HAP-1 (cell line): ENCODE results near the gene CERK.
A peak's percentile ranks its signal among the peaks of the same experiment; 100 is the strongest.

Source experiments
- DNase-seq, 2 experiments: peaks; one replicate each; pipeline ENCODE4 v3.0.0-alpha.2; 2016 to 2020; ENCODE audit warnings: low spot score in 2 of 2
- H3K27me3 ChIP-seq: fragments of 250-450 bp; sonication (Bioruptor Pico); 2 replicates; pipeline ENCODE4 v1.5.1; 2020; ENCODE audit warnings: low read depth, mild to moderate bottlenecking, moderate library complexity
- H3K36me3 ChIP-seq: fragments of 250-450 bp; sonication (Bioruptor Pico); replicated peaks from 2 replicates; pipeline ENCODE4 v1.5.1; 2020; ENCODE audit warnings: mild to moderate bottlenecking
- H3K4me1 ChIP-seq: fragments of 250-450 bp; sonication (Bioruptor Pico); 2 replicates; pipeline ENCODE4 v1.5.1; 2020; ENCODE audit warnings: mild to moderate bottlenecking
- H3K4me3 ChIP-seq: fragments of 250-450 bp; sonication (Bioruptor Pico); 2 replicates; pipeline ENCODE4 v1.5.1; 2020; ENCODE audit warnings: mild to moderate bottlenecking, moderate library complexity
- H3K9me3 ChIP-seq: fragments of 250-450 bp; sonication (Bioruptor Pico); 2 replicates; pipeline ENCODE4 v1.5.1; 2020; ENCODE audit warnings: mild to moderate bottlenecking, moderate library complexity
- in situ Hi-C: fragments of 300-500 bp; cut with MboI; formaldehyde crosslinking; loops from 3 replicates; pipeline ENCODE4 v1.14.3; 2020; ENCODE audit warnings: low sequenced_read_pairs, inconsistent platforms, mixed read lengths

The CERK gene

DNA sequence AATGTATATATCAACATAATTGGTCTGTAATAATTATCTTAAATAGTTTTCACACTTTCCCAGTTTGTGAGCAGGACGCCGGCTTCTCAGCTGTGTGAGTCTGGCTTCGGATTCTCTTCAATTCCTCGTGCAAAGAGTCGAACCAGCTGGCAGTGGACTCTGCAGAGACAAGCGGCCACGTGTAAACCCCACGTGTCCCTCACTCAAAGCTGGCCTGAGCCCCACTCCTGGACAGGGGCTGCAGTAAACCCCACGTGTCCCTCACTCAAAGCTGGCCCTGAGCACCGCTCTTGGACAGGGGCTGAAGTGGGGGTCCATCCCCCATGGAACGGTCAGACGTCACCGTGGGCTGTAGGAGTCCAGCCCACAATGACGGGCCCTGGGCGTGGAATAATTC, 51.0 kb downstream of the CERK start:
- H3K27me3 ChIP-seq: no peaks in the 10 kb centered on the region
- no peaks in the 10 kb centered on the region for H3K4me1 ChIP-seq
- H3K36me3 ChIP-seq: peaks cover 26% of the 10 kb centered on the region
- H3K4me3 ChIP-seq: no peak overlapping the region
- in situ Hi-C loops: no loop called here
- H3K9me3 ChIP-seq: no peaks in the 10 kb centered on the region
- no peak for DNase-seq

DNA sequence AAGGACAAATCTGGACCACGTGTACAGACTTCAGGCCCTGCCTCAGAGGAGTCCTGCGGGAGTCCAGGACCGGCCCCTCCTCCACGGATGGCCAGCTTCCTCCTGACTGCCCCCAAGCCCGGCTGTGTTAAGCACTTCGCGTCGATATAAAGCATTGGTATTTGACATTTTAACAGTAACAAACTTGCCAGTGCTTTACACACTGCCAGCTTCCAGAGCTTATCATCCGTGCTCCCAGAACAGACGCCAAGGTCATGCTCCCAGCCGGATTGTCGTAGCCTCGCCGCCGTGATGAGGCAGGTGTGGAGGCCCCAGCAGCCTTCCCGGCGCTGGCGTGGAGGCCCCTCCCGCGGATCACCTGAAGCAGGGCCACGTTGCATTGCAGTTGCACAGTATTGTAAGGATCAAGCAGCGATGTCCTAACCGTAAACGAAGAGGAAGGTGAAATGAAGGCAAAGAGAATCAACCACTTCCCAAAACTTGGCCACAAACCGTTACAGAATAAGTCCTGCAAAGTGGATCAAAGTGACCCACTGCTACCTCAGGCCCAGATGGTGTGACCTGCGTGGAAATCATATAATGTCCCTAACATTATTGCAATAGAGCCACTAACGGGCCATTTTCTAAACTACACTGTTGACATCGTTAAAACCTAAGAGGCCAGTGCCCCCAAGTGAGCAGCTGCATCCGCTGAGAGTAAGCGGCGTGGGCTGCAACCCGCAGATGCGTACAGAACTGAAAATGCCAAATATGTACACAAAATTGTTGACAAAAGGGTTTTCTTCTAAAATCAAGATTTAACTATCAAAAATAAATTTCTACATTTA, 51.6 kb downstream of the CERK start:
- Histone ChIP-seq H3K4me1 (no peaks in the 10 kb centered on the region), H3K27me3 (no peaks in the 10 kb centered on the region), H3K4me3 (no peak overlapping the region), H3K36me3 (peaks cover 21% of the 10 kb centered on the region), H3K9me3 (no peaks in the 10 kb centered on the region)
- no peak for DNase-seq
- in situ Hi-C loops: no loop called here

DNA sequence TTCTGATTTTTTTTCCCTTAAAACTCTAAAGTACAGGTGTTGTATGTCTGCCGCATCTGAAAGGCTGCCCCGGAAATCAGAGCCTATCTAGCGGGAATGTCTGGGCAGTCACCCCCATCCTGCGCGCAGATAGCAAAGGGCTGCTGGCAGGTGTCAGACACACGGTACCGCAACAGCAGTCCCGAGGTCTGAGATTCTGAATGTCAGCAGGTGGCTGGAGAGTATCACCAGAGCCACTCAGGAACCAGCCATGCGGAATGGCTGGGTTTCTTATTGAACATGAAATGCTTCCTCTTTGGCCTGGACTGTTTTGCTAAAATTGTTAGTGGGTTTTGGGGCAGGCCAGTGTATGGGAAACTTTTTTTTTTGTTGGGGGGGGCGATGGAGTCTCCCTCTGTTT, 53.3 kb downstream of the CERK start:
- no peak for DNase-seq
- no peaks in the 10 kb centered on the region for H3K9me3 ChIP-seq
- H3K4me3 ChIP-seq: no peak overlapping the region
- H3K4me1 ChIP-seq: no peaks in the 10 kb centered on the region
- in situ Hi-C loops: no loop called here
- H3K36me3 ChIP-seq: peaks cover 10% of the 10 kb centered on the region
- H3K27me3 ChIP-seq: no peaks in the 10 kb centered on the region

GRCh38 chr22:46682011-46682731, 55.9 kb downstream of the CERK start:
- Histone ChIP-seq H3K27me3 (no peaks in the 10 kb centered on the region), H3K4me1 (no peaks in the 10 kb centered on the region), H3K9me3 (no peaks in the 10 kb centered on the region), H3K36me3 (peaks cover 3% of the 10 kb centered on the region), H3K4me3 (no peak overlapping the region)
- in situ Hi-C loops: no loop called here
- no peak for DNase-seq

DNA sequence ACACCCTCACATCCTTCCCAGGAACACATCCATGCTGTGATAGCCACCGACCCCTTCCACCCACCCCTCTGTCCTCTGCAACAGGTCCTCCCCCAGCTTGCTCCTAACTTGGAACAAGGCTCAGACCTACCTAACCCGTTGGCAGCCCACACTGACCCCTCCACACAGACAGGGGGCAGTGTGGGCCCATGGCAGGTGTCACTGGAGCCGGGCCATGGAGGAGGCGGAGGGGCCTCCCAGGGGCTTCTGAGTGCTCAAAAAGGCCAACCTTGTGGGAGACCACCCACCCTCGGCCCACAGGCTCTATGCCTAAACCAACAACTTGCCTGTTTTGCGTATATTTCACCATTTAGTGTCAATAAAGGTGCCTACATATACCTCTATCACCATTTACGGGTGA, 57.0 kb downstream of the CERK start:
- no peaks in the 10 kb centered on the region for H3K4me1 ChIP-seq
- H3K36me3 ChIP-seq: peaks cover 3% of the 10 kb centered on the region; the same call in 1 of the 2 replicates
- peak; percentile 18 to 55 for DNase-seq
- in situ Hi-C loops: no loop called here
- no peaks in the 10 kb centered on the region for H3K27me3 ChIP-seq
- no peak overlapping the region for H3K4me3 ChIP-seq
- H3K9me3 ChIP-seq: no peaks in the 10 kb centered on the region

- no peaks in the 10 kb centered on the region for H3K36me3 ChIP-seq
- no peak for DNase-seq
- H3K4me1 ChIP-seq: no peaks in the 10 kb centered on the region
- H3K4me3 ChIP-seq: no peak overlapping the region
- H3K27me3 ChIP-seq: no peaks in the 10 kb centered on the region
- no peaks in the 10 kb centered on the region for H3K9me3 ChIP-seq
- in situ Hi-C loops: no loop called here
These were observed 58.3 kb downstream of the CERK start for GRCh38 chr22:46679706-46680269.

DNA sequence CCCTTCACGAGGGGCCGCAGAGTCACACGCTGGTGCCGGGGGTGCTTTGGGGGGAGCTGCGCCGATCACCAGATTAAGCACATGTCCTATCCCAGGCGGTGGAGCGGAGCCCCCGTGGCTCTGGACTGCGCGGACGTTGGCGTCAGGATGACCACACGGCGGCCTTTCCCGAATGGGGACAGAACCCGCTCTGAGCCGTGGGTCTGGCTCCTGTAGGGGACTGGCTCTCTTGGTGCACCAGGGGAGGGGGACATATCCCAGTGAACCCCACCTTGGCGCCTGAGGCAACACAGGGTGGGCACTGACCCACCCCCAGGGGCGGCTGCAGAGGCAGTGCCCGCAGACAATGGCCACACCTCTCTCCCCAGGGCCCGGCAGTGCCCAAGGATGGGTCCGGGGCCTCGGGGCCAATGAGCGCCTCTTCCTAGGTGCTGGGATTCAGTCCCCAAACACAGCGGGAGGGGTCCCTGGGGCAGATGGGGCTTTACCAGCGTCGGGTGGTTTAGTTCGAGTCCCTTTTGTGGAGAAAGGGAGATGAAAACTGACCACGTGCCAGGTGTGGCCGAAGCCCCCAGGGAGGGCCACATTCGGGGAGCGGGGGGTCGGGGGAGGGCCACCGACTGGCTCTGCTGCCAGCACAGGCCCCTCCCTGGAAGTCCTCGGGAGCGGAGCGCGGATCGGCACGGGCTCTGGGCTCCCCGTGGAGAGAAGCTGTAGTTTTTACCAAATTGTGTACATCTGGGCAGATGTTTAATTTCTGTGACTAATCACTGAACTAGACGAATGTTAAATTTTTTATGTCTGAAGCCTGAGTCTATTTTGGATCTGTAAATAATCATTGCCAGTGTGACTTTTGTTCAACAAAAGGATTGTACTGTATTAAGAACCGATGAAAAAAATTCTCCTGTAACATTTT, 59.0 kb downstream of the CERK start:
- Histone ChIP-seq H3K27me3 (no peaks in the 10 kb centered on the region), H3K9me3 (no peaks in the 10 kb centered on the region), H3K4me1 (no peaks in the 10 kb centered on the region), H3K4me3 (no peak overlapping the region), H3K36me3 (no peaks in the 10 kb centered on the region)
- in situ Hi-C loops: no loop called here
- no peak for DNase-seq

DNA sequence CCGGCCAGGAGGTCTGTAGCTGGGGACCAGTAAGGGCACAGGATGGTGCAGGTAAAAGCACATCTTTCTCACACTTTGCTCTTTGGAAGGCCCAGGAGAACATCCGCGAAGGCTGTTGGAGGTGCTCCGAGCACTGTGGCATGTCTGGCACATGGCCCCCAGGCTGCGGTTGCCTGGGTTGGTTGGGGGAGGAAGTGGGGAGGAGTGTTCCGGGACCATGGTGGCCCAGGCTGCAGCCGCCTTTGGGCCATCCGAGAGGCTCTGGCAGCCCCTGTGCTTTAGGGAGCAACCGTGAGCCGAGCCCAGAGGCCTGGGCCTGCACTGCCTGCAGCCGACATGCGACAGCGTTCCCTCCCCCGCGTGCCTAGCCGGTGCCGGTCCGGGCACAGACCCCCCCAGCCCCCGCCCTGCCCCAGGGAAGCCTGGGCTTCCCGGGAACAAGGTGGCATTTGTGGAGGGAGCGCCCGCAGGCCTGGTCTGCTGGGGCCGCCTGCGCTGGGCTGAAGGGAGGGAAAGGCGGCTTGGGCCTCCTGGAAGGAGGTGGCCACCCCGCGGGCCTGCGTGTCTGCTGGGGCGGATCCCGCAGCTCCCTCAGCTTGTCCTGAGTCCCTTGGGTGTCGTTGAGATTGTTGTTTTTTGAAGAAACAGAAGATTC, 59.9 kb downstream of the CERK start:
- H3K4me1 ChIP-seq: no peaks in the 10 kb centered on the region
- no peaks in the 10 kb centered on the region for H3K27me3 ChIP-seq
- no peaks in the 10 kb centered on the region for H3K9me3 ChIP-seq
- in situ Hi-C loops: no loop called here
- H3K4me3 ChIP-seq: no peak overlapping the region
- no peaks in the 10 kb centered on the region for H3K36me3 ChIP-seq
- no peak for DNase-seq

DNA sequence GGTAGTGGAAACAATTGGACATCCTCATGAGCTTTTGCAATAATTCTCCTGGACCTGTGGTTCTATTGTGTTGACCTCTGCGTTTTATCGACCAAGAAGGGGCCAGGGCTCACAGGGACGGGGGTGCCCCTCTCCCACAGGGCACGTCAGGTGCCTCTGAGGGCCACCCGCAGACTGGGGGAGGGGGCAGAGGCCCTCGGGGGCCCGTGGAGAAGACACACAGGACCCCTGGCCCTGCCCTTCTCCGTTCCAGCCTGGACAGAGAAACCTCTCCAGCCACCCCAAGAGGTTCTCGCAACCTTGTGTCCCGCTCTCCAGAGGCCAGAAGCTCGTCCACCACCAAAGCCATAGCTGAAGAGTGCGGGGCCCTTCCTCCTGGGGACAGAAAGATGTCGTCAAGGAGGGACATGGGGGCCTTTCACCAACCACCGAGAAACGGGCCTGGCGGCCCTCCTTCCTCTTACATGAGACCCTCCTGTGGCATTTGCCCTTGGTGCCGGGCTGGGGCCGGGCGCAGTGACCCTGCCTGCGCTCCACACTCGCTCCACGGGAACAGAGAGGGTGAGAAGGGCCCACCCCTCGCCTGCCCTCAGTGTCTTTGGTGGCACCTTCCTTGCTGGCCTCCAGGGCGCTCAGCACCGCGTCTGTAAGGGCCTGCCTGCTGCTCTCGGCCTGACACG, 60.6 kb downstream of the CERK start:
- no peaks in the 10 kb centered on the region for H3K9me3 ChIP-seq

DNA sequence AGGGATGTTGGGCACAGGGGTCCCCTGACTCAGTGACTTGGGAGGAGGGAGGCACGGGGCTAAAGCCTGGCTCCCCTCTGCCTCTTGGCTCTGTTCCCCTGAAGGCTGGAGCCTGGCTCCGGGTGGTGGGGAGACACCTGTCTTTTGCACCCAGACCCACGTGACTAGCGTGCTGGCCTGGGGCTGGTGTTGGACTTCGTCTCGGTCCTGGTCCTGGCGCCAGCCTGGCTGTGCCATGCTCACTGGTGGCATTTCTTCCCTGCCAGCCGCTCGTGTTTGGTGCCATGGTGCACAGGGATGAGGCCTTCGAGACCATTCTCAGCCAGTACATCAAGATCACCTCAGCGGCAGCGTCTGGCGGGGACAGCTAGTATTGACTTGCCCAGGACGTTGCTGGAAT, 61.2 kb downstream of the CERK start:
- no peaks in the 10 kb centered on the region for H3K9me3 ChIP-seq
- in situ Hi-C loops: no loop called here
- no peaks in the 10 kb centered on the region for H3K4me1 ChIP-seq
- no peak for DNase-seq
- no peaks in the 10 kb centered on the region for H3K27me3 ChIP-seq
- H3K36me3 ChIP-seq: no peaks in the 10 kb centered on the region
- no peak overlapping the region for H3K4me3 ChIP-seq

More for the DNA sequence above, 60.6 kb downstream of the CERK start:
- DNase-seq: no peak
- no peaks in the 10 kb centered on the region for H3K36me3 ChIP-seq
- H3K4me3 ChIP-seq: no peak overlapping the region
- in situ Hi-C loops: no loop called here
- no peaks in the 10 kb centered on the region for H3K4me1 ChIP-seq
- H3K27me3 ChIP-seq: no peaks in the 10 kb centered on the region

DNA sequence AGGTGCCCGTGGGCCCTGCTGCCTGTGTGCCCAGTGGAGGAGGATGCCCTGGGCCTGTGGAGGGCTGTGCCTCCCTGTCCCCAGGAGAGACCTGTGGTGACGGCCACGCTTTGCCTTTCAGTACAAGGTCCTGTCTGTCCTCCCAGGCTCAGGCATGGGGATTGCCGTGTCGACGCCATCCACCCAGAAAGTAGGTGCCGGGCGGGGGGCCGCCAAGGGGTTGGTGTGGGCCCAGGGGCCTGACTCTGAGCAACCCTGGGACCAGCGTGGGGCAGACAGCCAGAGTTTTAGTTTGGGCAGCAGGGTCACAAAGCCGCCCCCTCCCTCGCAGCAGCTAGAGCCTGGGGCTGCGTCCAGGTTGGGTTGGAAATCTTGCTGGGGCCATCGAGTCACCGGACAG, 61.6 kb downstream of the CERK start:
- no peaks in the 10 kb centered on the region for H3K4me1 ChIP-seq
- H3K4me3 ChIP-seq: no peak overlapping the region
- H3K27me3 ChIP-seq: no peaks in the 10 kb centered on the region
- no peaks in the 10 kb centered on the region for H3K36me3 ChIP-seq
- H3K9me3 ChIP-seq: no peaks in the 10 kb centered on the region
- in situ Hi-C loops: no loop called here
- DNase-seq: no peak

- DNase-seq: no peak
- Histone ChIP-seq H3K4me1 (no peaks in the 10 kb centered on the region), H3K9me3 (no peaks in the 10 kb centered on the region), H3K27me3 (no peaks in the 10 kb centered on the region), H3K36me3 (no peaks in the 10 kb centered on the region), H3K4me3 (no peak overlapping the region)
- in situ Hi-C loops: no loop called here
These were observed 62.1 kb downstream of the CERK start for GRCh38 chr22:46675938-46676337.

- no peaks in the 10 kb centered on the region for H3K4me1 ChIP-seq
- no peaks in the 10 kb centered on the region for H3K36me3 ChIP-seq
- H3K27me3 ChIP-seq: no peaks in the 10 kb centered on the region
- DNase-seq: no peak
- no peaks in the 10 kb centered on the region for H3K9me3 ChIP-seq
- H3K4me3 ChIP-seq: no peak overlapping the region
- in situ Hi-C loops: no loop called here
These were observed 62.6 kb downstream of the CERK start for GRCh38 chr22:46675479-46675878.
